Spleen (tissue), 7 donors: ENCODE measurements around the gene PARD3.

ENCODE experiments used
- CTCF ChIP-seq, 11 experiments: fragments of 200-600 bp in 7 of 11; fragments of 450-650 bp in 4 of 11; sonication (generic) in 4 of 11; IDR thresholded peaks in 8 of 11; conservative IDR thresholded peaks in 3 of 11; 1 replicate in 7 of 11; 2 replicates in 4 of 11; pipeline versions ENCODE4 v1.4.0 to v1.8.0; 2016 to 2021; ENCODE audit warnings: antibody characterized with exemption in 11 of 11, inconsistent platforms in 4 of 11, mild to moderate bottlenecking in 1 of 11
- POLR2A ChIP-seq, 3 donors: fragments of 450-650 bp; IDR thresholded peaks; one replicate each; pipeline ENCODE4 v1.5.1; 2017; ENCODE audit warnings: antibody characterized with exemption in 3 of 3, mild to moderate bottlenecking in 1 of 3
- donor health status: DM: no; HTN: no; CAD: no; lungs with moderate emphysema.
- donor health status: DM: no; HTN: no; CAD: no.
- donor health status: DM: no; HTN: no; CAD: no.

GRCh38 chr10:34479520-34480179 is 335.4 kb downstream of the PARD3 start:
- TF ChIP-seq POLR2A (IDR thresholded peaks at IDR 0.05) (no peak), CTCF (IDR thresholded peaks at IDR 0.05 in 8 of 11, conservative IDR thresholded peaks at IDR 0.05 in 3 of 11) (no peak)
